SU-DHL-6 (cell line): ENCODE results near the gene MSTO1.

Experiments used
- CTCF ChIP-seq: fragments of 200-600 bp; sonication (generic); IDR thresholded peaks from one replicate; pipeline ENCODE4 v1.5.1; 2017; ENCODE audit warnings: antibody characterized with exemption, mild to moderate bottlenecking, low read length, moderate library complexity; ENCODE audit not compliant: insufficient read depth, poor library complexity, severe bottlenecking
- EZH2phosphoT487 ChIP-seq: fragments of 200-600 bp; sonication (generic), shearing (Covaris generic); conservative IDR thresholded peaks from 2 replicates; pipeline ENCODE4 v1.6.1; 2018; ENCODE audit warnings: mild to moderate bottlenecking, antibody characterized with exemption, low read length, moderate library complexity, mixed read lengths

GRCh38 chr1:155570593-155570990 is 39.4 kb upstream of the MSTO1 start:
- TF ChIP-seq CTCF, result no peak
- TF ChIP-seq EZH2phosphoT487, result no peak
